ENCODE measurements around the gene TNFAIP1. TPM values are rescaled to one million over a fixed set of nuclear protein-coding genes. Genes with fewer than 3 reads are reported as not detected.

Gene TNFAIP1
- total RNA-seq, 6 experiments from 2014 or later = 73.8 to 89.7 (median 85.2) TPM

DNA sequence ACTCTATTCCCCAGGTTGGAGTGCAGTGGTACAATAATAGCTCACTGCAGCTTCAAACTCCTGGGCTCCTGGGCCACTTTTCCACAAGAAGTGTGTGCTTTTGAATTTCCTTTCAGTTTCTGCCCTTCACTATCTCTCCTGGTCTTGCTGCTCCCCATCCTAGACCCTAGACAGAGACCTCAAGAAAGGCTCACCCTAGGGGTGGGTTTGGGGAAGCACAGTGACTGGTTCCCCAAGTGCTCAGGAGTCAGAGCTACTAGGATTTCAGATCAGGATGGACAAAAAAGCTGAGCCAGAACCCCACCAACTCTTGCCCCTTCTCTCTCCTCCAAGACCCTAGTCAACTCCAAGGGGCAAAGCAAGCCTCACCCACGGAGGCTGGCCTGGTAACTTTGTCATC, 31.0 kb downstream of the TNFAIP1 start:
- TF ChIP-seq, protein P1, sequence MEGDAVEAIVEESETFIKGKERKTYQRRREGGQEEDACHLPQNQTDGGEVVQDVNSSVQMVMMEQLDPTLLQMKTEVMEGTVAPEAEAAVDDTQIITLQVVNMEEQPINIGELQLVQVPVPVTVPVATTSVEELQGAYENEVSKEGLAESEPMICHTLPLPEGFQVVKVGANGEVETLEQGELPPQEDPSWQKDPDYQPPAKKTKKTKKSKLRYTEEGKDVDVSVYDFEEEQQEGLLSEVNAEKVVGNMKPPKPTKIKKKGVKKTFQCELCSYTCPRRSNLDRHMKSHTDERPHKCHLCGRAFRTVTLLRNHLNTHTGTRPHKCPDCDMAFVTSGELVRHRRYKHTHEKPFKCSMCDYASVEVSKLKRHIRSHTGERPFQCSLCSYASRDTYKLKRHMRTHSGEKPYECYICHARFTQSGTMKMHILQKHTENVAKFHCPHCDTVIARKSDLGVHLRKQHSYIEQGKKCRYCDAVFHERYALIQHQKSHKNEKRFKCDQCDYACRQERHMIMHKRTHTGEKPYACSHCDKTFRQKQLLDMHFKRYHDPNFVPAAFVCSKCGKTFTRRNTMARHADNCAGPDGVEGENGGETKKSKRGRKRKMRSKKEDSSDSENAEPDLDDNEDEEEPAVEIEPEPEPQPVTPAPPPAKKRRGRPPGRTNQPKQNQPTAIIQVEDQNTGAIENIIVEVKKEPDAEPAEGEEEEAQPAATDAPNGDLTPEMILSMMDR (IDR thresholded peaks at IDR 0.05) = peak; percentile 44; the same call in 1 of the 2 replicates
- no peaks in the 10 kb centered on the region; the same call in 1 of the 2 replicates for H3K27me3 Mint-ChIP-seq (ENCODE audit: insufficient read depth)
- no peaks in the 10 kb centered on the region for H3K9me3 Mint-ChIP-seq
- H3K36me3 Mint-ChIP-seq (ENCODE audit: low read depth) = no peaks in the 10 kb centered on the region
- H3K27ac Mint-ChIP-seq = no peak overlapping the region
- H3K4me3 Mint-ChIP-seq = no peak overlapping the region
- DNase-seq = no peak
- peaks cover 17% of the 10 kb centered on the region for H3K4me1 Mint-ChIP-seq (ENCODE audit: low read depth)

DNA sequence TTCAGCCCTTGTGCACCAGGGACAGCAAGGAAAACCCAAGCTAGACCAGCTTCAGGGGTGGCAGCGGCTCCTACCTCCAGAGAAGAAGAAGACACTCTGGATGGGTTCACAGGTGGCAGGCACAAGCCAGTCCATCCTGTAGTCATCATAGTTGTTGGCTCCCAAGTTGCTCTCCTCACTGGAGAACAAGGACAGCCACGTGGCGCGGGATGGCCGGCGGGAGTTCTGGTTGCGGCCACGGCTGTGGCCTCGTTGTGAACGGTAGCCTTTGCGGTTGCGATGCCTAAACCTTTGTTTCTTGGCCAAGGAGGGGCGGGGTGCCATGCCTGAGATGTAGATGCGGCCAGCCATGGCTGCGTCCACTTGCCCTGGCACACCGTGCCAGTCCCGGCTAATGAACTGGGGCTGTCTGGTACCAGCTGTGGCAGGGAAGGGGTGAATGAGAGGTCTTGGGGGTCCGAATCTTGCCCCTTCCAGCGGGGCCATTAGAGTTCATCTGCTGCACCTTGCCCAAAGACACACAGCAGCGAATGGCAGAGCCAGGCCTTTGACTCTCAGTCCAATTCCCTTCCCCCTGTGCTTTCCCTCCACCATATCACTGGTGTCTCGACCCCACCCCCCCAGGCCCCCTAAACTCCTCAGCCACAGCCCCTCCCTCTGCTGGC, 32.2 kb downstream of the TNFAIP1 start:
- TF ChIP-seq, protein P1 (IDR thresholded peaks at IDR 0.05) = no peak
- H3K4me1 Mint-ChIP-seq (ENCODE audit: low read depth) = peaks cover 20% of the 10 kb centered on the region
- DNase-seq = no peak

GRCh38 chr17:28368306-28368831, 32.8 kb downstream of the TNFAIP1 start:
- Mint-ChIP-seq H3K27ac (no peak overlapping the region), H3K36me3 (ENCODE audit: low read depth) (no peaks in the 10 kb centered on the region; the same call in 1 of the 2 replicates), H3K9me3 (no peaks in the 10 kb centered on the region), H3K4me3 (no peak overlapping the region), H3K27me3 (ENCODE audit: insufficient read depth) (no peaks in the 10 kb centered on the region; the same call in 1 of the 2 replicates), H3K4me1 (ENCODE audit: low read depth) (peaks cover 26% of the 10 kb centered on the region)
- DNase-seq = no peak
- TF ChIP-seq, protein P1 (IDR thresholded peaks at IDR 0.05) = no peak

More for the DNA sequence above, 32.2 kb downstream of the TNFAIP1 start:
- no peak overlapping the region for H3K27ac Mint-ChIP-seq
- no peaks in the 10 kb centered on the region; the same call in 1 of the 2 replicates for H3K27me3 Mint-ChIP-seq (ENCODE audit: insufficient read depth)
- H3K36me3 Mint-ChIP-seq (ENCODE audit: low read depth) = no peaks in the 10 kb centered on the region
- no peak overlapping the region for H3K4me3 Mint-ChIP-seq
- no peaks in the 10 kb centered on the region for H3K9me3 Mint-ChIP-seq

DNA sequence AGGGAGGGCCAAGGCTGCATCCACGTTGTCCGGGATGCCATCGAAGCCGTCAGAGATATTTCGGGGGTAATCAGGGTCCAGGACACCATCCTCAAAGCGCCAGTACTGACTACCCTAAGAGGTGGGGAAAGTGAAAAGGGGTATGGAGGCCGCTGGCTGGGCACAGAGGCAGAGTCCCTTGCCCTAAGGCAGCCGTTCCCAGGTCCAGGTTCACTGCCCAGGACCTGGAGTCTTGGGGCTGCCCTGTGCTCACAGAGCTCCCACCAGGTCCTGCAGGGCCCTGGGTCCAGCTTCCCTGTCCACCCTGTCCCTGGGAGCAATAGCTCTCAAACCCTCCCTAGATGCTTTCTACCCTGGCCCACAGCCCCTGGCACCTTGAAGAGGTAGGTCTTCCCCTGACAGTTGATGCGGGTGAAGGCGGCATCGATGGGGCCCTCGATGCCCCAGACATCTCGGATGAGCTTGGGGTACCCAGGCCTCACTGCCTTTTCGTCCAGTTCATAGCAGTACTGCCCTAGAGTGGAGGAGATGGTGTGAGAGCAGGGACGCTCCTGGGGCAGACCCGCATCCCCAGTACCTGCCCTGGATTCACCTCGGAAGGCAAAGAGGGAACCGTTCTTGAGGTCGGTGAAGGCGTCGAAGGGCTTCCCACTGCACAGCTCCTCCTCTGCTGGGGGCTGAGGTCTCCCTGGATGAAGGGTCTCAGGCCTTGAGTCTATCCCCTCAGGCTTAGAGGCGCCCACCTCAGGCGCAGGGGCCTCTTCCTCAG, 33.5 kb downstream of the TNFAIP1 start:
- DNase-seq = no peak
- no peaks in the 10 kb centered on the region; the same call in 1 of the 2 replicates for H3K27me3 Mint-ChIP-seq (ENCODE audit: insufficient read depth)
- peaks cover 31% of the 10 kb centered on the region for H3K4me1 Mint-ChIP-seq (ENCODE audit: low read depth)
- TF ChIP-seq, protein P1 (IDR thresholded peaks at IDR 0.05) = no peak
- peaks cover 4% of the 10 kb centered on the region; the same call in 1 of the 2 replicates for H3K36me3 Mint-ChIP-seq (ENCODE audit: low read depth)
- no peak overlapping the region for H3K4me3 Mint-ChIP-seq
- no peak overlapping the region for H3K27ac Mint-ChIP-seq
- no peaks in the 10 kb centered on the region for H3K9me3 Mint-ChIP-seq

- H3K4me3 Mint-ChIP-seq = no peak overlapping the region; the same call in 1 of the 2 replicates
- no peaks in the 10 kb centered on the region for H3K9me3 Mint-ChIP-seq
- peaks cover 4% of the 10 kb centered on the region; the same call in 1 of the 2 replicates for H3K36me3 Mint-ChIP-seq (ENCODE audit: low read depth)
- no peaks in the 10 kb centered on the region; the same call in 1 of the 2 replicates for H3K27me3 Mint-ChIP-seq (ENCODE audit: insufficient read depth)
- H3K27ac Mint-ChIP-seq = peak overlapping the region; percentile 70; the same call in 1 of the 2 replicates
- TF ChIP-seq, protein P1 (IDR thresholded peaks at IDR 0.05) = no peak
- no peak for DNase-seq
- peaks cover 31% of the 10 kb centered on the region for H3K4me1 Mint-ChIP-seq (ENCODE audit: low read depth)
These were observed 34.1 kb downstream of the TNFAIP1 start for GRCh38 chr17:28369684-28370034.
